Ishikawa (cell line): ENCODE measurements around the gene KCNQ1.

Experiments used
- EP300 ChIP-seq: IDR thresholded peaks from 2 replicates; pipeline ENCODE4 v1.6.1; 2012; ENCODE audit warnings: borderline replicate concordance
- NFIC ChIP-seq: IDR thresholded peaks from 2 replicates; pipeline ENCODE4 v1.6.1; 2012
- TCF12 ChIP-seq: IDR thresholded peaks from 2 replicates; pipeline ENCODE4 v1.6.1; 2012; ENCODE audit warnings: low read depth
- ZBTB7A ChIP-seq: IDR thresholded peaks from 2 replicates; pipeline ENCODE4 v1.6.1; 2012; ENCODE audit warnings: low read depth
- TF ChIP-seq, protein P1 (sequence below): IDR thresholded peaks from 2 replicates; pipeline ENCODE4 v1.6.1; 2012; ENCODE audit warnings: low read depth, mild to moderate bottlenecking

DNA sequence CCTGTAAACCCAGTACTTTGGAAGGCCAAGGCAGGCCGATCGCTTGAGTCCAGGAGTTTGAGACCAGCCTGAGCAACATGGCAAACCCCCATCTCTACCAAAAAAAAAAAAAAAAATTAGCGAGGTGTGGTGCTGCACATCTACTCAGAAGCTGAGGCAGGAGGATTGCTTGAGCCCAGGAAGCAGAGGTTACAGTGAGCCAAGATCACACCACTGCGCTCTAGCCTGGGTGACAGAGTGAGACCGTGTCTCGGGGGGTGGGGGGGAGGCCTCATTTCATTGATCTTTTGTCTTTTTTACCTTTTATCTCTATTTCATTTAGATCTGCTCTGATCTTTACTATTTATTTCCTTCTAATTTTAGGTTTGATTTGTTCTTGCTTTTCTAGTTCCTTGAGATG lies 203.1 kb downstream of the KCNQ1 start:
- TF ChIP-seq, protein P1, sequence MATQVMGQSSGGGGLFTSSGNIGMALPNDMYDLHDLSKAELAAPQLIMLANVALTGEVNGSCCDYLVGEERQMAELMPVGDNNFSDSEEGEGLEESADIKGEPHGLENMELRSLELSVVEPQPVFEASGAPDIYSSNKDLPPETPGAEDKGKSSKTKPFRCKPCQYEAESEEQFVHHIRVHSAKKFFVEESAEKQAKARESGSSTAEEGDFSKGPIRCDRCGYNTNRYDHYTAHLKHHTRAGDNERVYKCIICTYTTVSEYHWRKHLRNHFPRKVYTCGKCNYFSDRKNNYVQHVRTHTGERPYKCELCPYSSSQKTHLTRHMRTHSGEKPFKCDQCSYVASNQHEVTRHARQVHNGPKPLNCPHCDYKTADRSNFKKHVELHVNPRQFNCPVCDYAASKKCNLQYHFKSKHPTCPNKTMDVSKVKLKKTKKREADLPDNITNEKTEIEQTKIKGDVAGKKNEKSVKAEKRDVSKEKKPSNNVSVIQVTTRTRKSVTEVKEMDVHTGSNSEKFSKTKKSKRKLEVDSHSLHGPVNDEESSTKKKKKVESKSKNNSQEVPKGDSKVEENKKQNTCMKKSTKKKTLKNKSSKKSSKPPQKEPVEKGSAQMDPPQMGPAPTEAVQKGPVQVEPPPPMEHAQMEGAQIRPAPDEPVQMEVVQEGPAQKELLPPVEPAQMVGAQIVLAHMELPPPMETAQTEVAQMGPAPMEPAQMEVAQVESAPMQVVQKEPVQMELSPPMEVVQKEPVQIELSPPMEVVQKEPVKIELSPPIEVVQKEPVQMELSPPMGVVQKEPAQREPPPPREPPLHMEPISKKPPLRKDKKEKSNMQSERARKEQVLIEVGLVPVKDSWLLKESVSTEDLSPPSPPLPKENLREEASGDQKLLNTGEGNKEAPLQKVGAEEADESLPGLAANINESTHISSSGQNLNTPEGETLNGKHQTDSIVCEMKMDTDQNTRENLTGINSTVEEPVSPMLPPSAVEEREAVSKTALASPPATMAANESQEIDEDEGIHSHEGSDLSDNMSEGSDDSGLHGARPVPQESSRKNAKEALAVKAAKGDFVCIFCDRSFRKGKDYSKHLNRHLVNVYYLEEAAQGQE = no peak
- no peak for TF ChIP-seq ZBTB7A
- no peak for TF ChIP-seq EP300
- TF ChIP-seq TCF12 = no peak
- no peak for TF ChIP-seq NFIC
